DND-41 (cell line): ENCODE results near the gene IREB2.
A peak's percentile ranks its signal among the peaks of the same experiment; 100 is the strongest.

Experiments used
- ATAC-seq: fragments of 200-7000 bp; cut with Tn5 transposase; 3 replicates; pipeline ENCODE4 v1.9.1; 2021; ENCODE audit warnings: low read depth; ENCODE audit not compliant: insufficient read depth
- DNase-seq: peaks from one replicate; pipeline ENCODE4 v3.0.0-alpha.2; 2020
- H2AFZ ChIP-seq: 2 replicates; pipeline ENCODE4 v1.6.0; 2012; ENCODE audit warnings: low read depth, low read length
- H3K27ac ChIP-seq: 2 replicates; pipeline ENCODE4 v1.5.1; 2012; ENCODE audit warnings: low read length, inconsistent platforms
- H3K27me3 ChIP-seq: fragments of 200-600 bp; sonication (generic); 2 replicates; pipeline ENCODE4 v1.6.0; 2012; ENCODE audit warnings: low read length, mild to moderate bottlenecking, inconsistent platforms; ENCODE audit not compliant: insufficient read depth, poor library complexity
- H3K36me3 ChIP-seq: 2 replicates; pipeline ENCODE4 v1.5.1; 2012; ENCODE audit warnings: low read length, inconsistent platforms; ENCODE audit not compliant: insufficient read depth
- H3K4me1 ChIP-seq: 2 replicates; pipeline ENCODE4 v1.5.1; 2012; ENCODE audit warnings: mild to moderate bottlenecking, low read length; ENCODE audit not compliant: insufficient read depth
- H3K4me2 ChIP-seq: 2 replicates; pipeline ENCODE4 v1.6.0; 2012; ENCODE audit warnings: mild to moderate bottlenecking, moderate library complexity, low read length, inconsistent platforms; ENCODE audit not compliant: insufficient read depth
- H3K4me3 ChIP-seq, 2 experiments: fragments of 200-600 bp in 1 of 2; shearing (Covaris generic) in 1 of 2; 2 replicates each; pipeline ENCODE4 v1.5.1; 2012 to 2016; ENCODE audit warnings: inconsistent platforms in 2 of 2, low read length in 2 of 2, mild to moderate bottlenecking in 2 of 2, low read depth in 1 of 2, moderate library complexity in 1 of 2
- H3K79me2 ChIP-seq: 2 replicates; pipeline ENCODE4 v1.6.0; 2012; ENCODE audit warnings: low read length, inconsistent platforms; ENCODE audit not compliant: insufficient read depth
- H3K9ac ChIP-seq: 2 replicates; pipeline ENCODE4 v1.6.0; 2012; ENCODE audit warnings: low read depth, mild to moderate bottlenecking, inconsistent platforms, low read length, moderate library complexity
- H3K9me3 ChIP-seq: 2 replicates; pipeline ENCODE4 v1.5.1; 2012; ENCODE audit warnings: low read length, moderate library complexity, mild to moderate bottlenecking, inconsistent platforms; ENCODE audit not compliant: insufficient read depth, severe bottlenecking
- H4K20me1 ChIP-seq: 2 replicates; pipeline ENCODE4 v1.6.0; 2012; ENCODE audit warnings: low read length; ENCODE audit not compliant: insufficient read depth
- EZH2 ChIP-seq: IDR thresholded peaks from 3 replicates; pipeline ENCODE4 v1.6.1; 2012; ENCODE audit warnings: borderline replicate concordance, low read depth, mild to moderate bottlenecking, moderate library complexity, low read length, inconsistent platforms; ENCODE audit not compliant: severe bottlenecking
- TF ChIP-seq, protein P1 (sequence below): IDR thresholded peaks from 2 replicates; pipeline ENCODE4 v1.5.1; 2012; ENCODE audit warnings: borderline replicate concordance, low read length, moderate library complexity, mild to moderate bottlenecking; ENCODE audit not compliant: poor library complexity, severe bottlenecking; ENCODE audit errors: extremely low read depth

Gene IREB2

DNA sequence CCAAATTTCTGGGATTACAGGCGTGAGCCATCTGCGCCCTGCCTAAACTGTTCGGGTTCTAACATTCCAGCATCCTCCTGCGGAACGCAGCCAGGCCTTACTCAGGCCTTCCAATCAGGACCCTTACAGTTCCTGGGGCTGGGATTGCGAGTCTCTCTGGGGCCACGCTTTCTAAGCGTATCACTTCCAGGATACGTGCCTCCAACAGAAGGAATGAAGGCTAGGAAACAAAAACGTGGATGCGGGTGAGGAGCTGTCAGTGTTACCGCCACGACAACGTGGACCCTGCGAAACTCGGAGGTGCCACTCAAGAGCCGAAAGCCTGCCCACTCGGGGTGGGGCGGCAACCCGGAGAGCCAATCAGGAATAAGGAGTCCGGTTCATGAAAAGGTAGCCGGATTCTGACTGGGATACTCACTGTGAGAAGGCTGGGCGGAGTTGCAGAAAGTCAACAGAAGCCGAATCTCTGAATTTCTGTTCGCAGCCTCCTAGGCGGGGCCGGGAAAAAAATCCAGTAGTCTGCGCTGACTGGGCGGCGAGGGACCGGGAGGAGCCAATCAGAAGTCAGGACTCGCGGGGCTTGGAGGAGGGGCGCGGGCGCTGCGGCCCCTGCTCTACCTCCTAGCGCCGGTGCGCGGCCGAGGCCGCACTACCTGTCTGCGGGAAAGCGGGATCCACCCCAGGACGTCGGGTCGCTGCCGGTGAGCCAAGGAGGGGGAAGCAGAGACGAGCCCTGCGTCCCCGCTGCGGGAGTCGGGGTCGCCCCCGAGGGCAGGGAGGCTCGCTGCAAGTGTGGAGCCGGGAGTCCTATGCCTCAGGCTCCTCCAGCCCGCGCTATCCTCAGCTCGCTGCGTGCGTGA lies 69.2 kb downstream of the IREB2 start, which contains the start of gene HYKK:
Gene HYKK, plus strand, starts transcription at position 607 of the 860 bp plus-strand sequence. CDS start 5,512 bp downstream, outside the sequence.
- Histone ChIP-seq H3K27me3 (peaks cover 3% of the 10 kb centered on the region), H3K27ac (peak within 1 kb of the TSS; percentile 42), H4K20me1 (no peaks in the 10 kb centered on the region), H3K36me3 (no peaks in the 10 kb centered on the region), H2AFZ (peak within 1 kb of the TSS; percentile 91), H3K4me3 (peak within 1 kb of the TSS; percentile 24 to 80; a peak in 3 of 4 replicates), H3K4me1 (peaks cover 18% of the 10 kb centered on the region), H3K4me2 (peak within 1 kb of the TSS; percentile 89), H3K9ac (peak within 1 kb of the TSS; percentile 55), H3K9me3 (no peaks in the 10 kb centered on the region), H3K79me2 (no peaks in the 10 kb centered on the region)
- peak; percentile 92 for ATAC-seq
- TF ChIP-seq, protein P1, sequence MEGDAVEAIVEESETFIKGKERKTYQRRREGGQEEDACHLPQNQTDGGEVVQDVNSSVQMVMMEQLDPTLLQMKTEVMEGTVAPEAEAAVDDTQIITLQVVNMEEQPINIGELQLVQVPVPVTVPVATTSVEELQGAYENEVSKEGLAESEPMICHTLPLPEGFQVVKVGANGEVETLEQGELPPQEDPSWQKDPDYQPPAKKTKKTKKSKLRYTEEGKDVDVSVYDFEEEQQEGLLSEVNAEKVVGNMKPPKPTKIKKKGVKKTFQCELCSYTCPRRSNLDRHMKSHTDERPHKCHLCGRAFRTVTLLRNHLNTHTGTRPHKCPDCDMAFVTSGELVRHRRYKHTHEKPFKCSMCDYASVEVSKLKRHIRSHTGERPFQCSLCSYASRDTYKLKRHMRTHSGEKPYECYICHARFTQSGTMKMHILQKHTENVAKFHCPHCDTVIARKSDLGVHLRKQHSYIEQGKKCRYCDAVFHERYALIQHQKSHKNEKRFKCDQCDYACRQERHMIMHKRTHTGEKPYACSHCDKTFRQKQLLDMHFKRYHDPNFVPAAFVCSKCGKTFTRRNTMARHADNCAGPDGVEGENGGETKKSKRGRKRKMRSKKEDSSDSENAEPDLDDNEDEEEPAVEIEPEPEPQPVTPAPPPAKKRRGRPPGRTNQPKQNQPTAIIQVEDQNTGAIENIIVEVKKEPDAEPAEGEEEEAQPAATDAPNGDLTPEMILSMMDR = no peak
- TF ChIP-seq EZH2 = no peak
- peak; percentile 90 for DNase-seq

DNA sequence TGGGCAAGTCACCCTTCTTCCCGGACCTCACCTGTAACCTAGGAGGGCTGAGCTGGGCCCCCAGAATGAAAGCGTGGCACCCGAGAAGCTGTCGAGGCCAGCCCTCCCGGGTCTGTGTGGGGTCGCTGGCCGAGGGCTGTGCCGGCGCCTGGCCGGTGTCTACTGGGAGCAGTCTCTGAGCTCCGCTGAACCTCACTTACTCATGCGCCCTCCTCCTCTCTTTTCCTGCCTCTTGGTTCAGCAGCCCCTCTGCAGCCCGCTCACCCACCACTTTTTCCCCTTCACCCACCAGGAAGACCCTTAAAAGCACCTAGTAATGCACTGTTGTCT lies 69.8 kb downstream of the IREB2 start:
- Histone ChIP-seq H2AFZ (peak overlapping the region; percentile 91), H3K4me1 (peaks cover 18% of the 10 kb centered on the region), H3K9me3 (no peaks in the 10 kb centered on the region), H3K79me2 (no peaks in the 10 kb centered on the region), H3K27ac (no peak overlapping the region; the same call in 1 of the 2 replicates), H4K20me1 (no peaks in the 10 kb centered on the region), H3K27me3 (peaks cover 3% of the 10 kb centered on the region), H3K4me3 (peak overlapping the region; percentile 24 to 80; a peak in 3 of 4 replicates), H3K4me2 (peak overlapping the region; percentile 89), H3K9ac (peak overlapping the region; percentile 55), H3K36me3 (no peaks in the 10 kb centered on the region)
- DNase-seq (no peak), ATAC-seq (peak; percentile 12)
- no peak for TF ChIP-seq EZH2
- TF ChIP-seq, protein P1 = no peak

DNA sequence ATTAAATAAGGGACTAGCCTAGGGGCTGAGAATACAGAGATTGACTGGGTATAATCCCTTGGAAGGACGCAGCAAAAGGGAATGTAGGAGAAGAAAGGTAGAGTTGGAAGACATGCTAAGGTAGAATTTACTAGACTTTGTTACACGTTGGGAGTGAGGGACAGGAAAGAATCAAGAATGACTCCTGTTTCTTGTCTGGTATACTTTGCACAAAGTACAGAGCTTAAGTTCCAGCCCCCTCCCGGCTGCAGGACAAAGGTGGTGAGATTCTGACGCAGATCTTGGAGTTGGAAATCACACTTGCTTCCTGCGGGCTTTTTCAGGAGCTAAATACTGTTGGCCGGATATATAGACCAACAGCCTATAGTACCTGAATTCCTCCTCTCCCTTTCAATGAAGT lies 70.3 kb downstream of the IREB2 start:
- TF ChIP-seq, protein P1 = no peak
- TF ChIP-seq EZH2 = no peak
- H3K27ac ChIP-seq = no peak overlapping the region
- no peak for DNase-seq

More for the DNA sequence above, 70.3 kb downstream of the IREB2 start:
- H3K79me2 ChIP-seq = no peaks in the 10 kb centered on the region
- no peak for ATAC-seq
- peaks cover 3% of the 10 kb centered on the region for H3K27me3 ChIP-seq
- no peaks in the 10 kb centered on the region for H3K36me3 ChIP-seq
- peaks cover 18% of the 10 kb centered on the region for H3K4me1 ChIP-seq
- peak overlapping the region; percentile 91 for H2AFZ ChIP-seq
- H3K9me3 ChIP-seq = no peaks in the 10 kb centered on the region
- H4K20me1 ChIP-seq = no peaks in the 10 kb centered on the region
- H3K4me3 ChIP-seq = peak overlapping the region; percentile 24 to 80; a peak in 3 of 4 replicates
- H3K4me2 ChIP-seq = peak overlapping the region; percentile 89
- H3K9ac ChIP-seq = peak overlapping the region; percentile 55
